T-helper 2 cell treated with Interferon-gamma antibody and Interleukin-4, amounts not matched to agents 100 ng/mL and 5 ng/mL, for 36 hours (primary cell): ENCODE measurements around the gene RXRA. TPM values are rescaled to one million over a fixed set of nuclear protein-coding genes. Genes with fewer than 3 reads are reported as not detected.

Experiments used
- intact Hi-C: fragments of 100-400 bp; cut with micrococcal nuclease; formaldehyde crosslinking; loops from one replicate; pipeline ENCODE4 v1.15.1; 2023
- total RNA-seq: library from RNA; stranded (reverse); gene quantifications from 2 replicates; pipeline ENCODE4 v1.2.3, GENCODE V29; 2022

RXRA gene
- total RNA-seq, 1 donor from 2014 or later: 6.6 TPM

- intact Hi-C loops: loop anchor here (2.0 kb wide), 1 partner anchor 77 kb away; no protein-coding TSS in a partner anchor
Measured at GRCh38 chr9:134365791-134366222, 39.6 kb downstream of the RXRA start.

- intact Hi-C loops: no loop called here
Measured at GRCh38 chr9:134366223-134367031, 40.2 kb downstream of the RXRA start.

GRCh38 chr9:134367061-134367460, 40.8 kb downstream of the RXRA start:
- intact Hi-C loops: no loop called here

- intact Hi-C loops: no loop called here
Measured at GRCh38 chr9:134367791-134368490, 41.7 kb downstream of the RXRA start.

GRCh38 chr9:134368571-134368970, 42.3 kb downstream of the RXRA start:
- intact Hi-C loops: no loop called here

- intact Hi-C loops: no loop called here
Measured at GRCh38 chr9:134369416-134370212, 43.4 kb downstream of the RXRA start.

GRCh38 chr9:134370213-134370492, 43.9 kb downstream of the RXRA start:
- intact Hi-C loops: no loop called here

GRCh38 chr9:134370638-134371037, 44.4 kb downstream of the RXRA start:
- intact Hi-C loops: no loop called here

GRCh38 chr9:134371731-134372130, 45.5 kb downstream of the RXRA start:
- intact Hi-C loops: no loop called here

GRCh38 chr9:134372581-134373267, 46.5 kb downstream of the RXRA start:
- intact Hi-C loops: no loop called here

- intact Hi-C loops: no loop called here
Measured at GRCh38 chr9:134373269-134373668, 47.0 kb downstream of the RXRA start.

- intact Hi-C loops: no loop called here
Measured at GRCh38 chr9:134373953-134374300, 47.7 kb downstream of the RXRA start.

GRCh38 chr9:134374301-134375010, 48.2 kb downstream of the RXRA start:
- intact Hi-C loops: no loop called here

GRCh38 chr9:134375011-134375390, 48.7 kb downstream of the RXRA start:
- intact Hi-C loops: no loop called here

GRCh38 chr9:134375430-134376385, 49.5 kb downstream of the RXRA start:
- intact Hi-C loops: no loop called here

GRCh38 chr9:134376386-134377142, 50.3 kb downstream of the RXRA start:
- intact Hi-C loops: no loop called here

GRCh38 chr9:134377143-134377484, 50.9 kb downstream of the RXRA start:
- intact Hi-C loops: no loop called here

- intact Hi-C loops: no loop called here
Measured at GRCh38 chr9:134377976-134378375, 51.7 kb downstream of the RXRA start.

GRCh38 chr9:134378901-134379338, 52.7 kb downstream of the RXRA start:
- intact Hi-C loops: no loop called here
